Neural cell (in vitro differentiated cells): ENCODE measurements around the gene SMIM21. TPM values are rescaled to one million over a fixed set of nuclear protein-coding genes. Genes with fewer than 3 reads are reported as not detected.

Source experiments
- H2AFZ ChIP-seq: fragments of 200-600, 300-800 bp; sonication (generic), shearing (Covaris generic); 2 replicates; pipeline ENCODE4 v1.6.0; 2014; ENCODE audit warnings: low read depth, mild to moderate bottlenecking, antibody characterized with exemption, low read length, moderate library complexity
- H3F3A ChIP-seq: fragments of 200-600 bp; shearing (Covaris generic); 2 replicates; pipeline ENCODE4 v1.6.1; 2016; ENCODE audit warnings: mild to moderate bottlenecking, moderate library complexity, mixed read lengths, antibody characterized with exemption, low read length; ENCODE audit not compliant: insufficient read depth, poor library complexity, severe bottlenecking
- H3K27ac ChIP-seq: fragments of 200-600, 300-800 bp; sonication (generic), shearing (Covaris generic); 2 replicates; pipeline ENCODE4 v1.5.1; 2014; ENCODE audit warnings: mild to moderate bottlenecking, low read length, moderate library complexity
- H3K27me3 ChIP-seq: fragments of 300-800, 200-600 bp; sonication (generic), shearing (Covaris generic); 2 replicates; pipeline ENCODE4 v1.6.0; 2014; ENCODE audit warnings: mild to moderate bottlenecking, low read depth, low read length, moderate library complexity; ENCODE audit not compliant: insufficient read depth
- H3K36me3 ChIP-seq: fragments of 300-800, 200-600 bp; sonication (generic), shearing (Covaris generic); 2 replicates; pipeline ENCODE4 v1.5.1; 2014; ENCODE audit warnings: mild to moderate bottlenecking, antibody characterized with exemption, low read length, moderate library complexity; ENCODE audit not compliant: insufficient read depth
- H3K4me2 ChIP-seq: fragments of 300-800, 200-600 bp; sonication (generic), shearing (Covaris generic); 2 replicates; pipeline ENCODE4 v1.6.0; 2014; ENCODE audit warnings: mild to moderate bottlenecking, low read length
- H3K4me3 ChIP-seq: fragments of 300-800, 200-600 bp; sonication (generic), shearing (Covaris generic); 2 replicates; pipeline ENCODE4 v1.5.1; 2014; ENCODE audit warnings: mild to moderate bottlenecking, low read length, moderate library complexity
- H3K79me2 ChIP-seq: fragments of 200-600 bp; shearing (Covaris generic); replicated peaks from 2 replicates; pipeline ENCODE4 v1.6.0; 2014; ENCODE audit warnings: mild to moderate bottlenecking, low read length, moderate library complexity; ENCODE audit not compliant: insufficient read depth
- H3K9ac ChIP-seq: fragments of 300-800, 200-600 bp; sonication (generic), shearing (Covaris generic); 2 replicates; pipeline ENCODE4 v1.6.1; 2016; ENCODE audit warnings: mild to moderate bottlenecking, low read length, mixed read lengths
- H3K9me2 ChIP-seq: fragments of 200-600 bp; shearing (Covaris generic); 2 replicates; pipeline ENCODE4 v1.6.1; 2016; ENCODE audit warnings: mild to moderate bottlenecking, low read length, mixed read lengths; ENCODE audit not compliant: insufficient read depth
- H3K9me3 ChIP-seq: fragments of 200-600, 300-800 bp; sonication (generic), shearing (Covaris generic); 2 replicates; pipeline ENCODE4 v1.6.1; 2016; ENCODE audit warnings: mild to moderate bottlenecking, mixed run types, low read length, moderate library complexity, mixed read lengths
- H4K20me1 ChIP-seq: fragments of 200-600 bp; shearing (Covaris generic); 2 replicates; pipeline ENCODE4 v1.6.1; 2016; ENCODE audit warnings: mild to moderate bottlenecking, mixed run types; ENCODE audit not compliant: insufficient read depth
- CTCF ChIP-seq: fragments of 450-650 bp; IDR thresholded peaks from 2 replicates; pipeline ENCODE4 v1.5.1; 2014; ENCODE audit warnings: antibody characterized with exemption, mild to moderate bottlenecking, moderate library complexity; ENCODE audit not compliant: poor library complexity, severe bottlenecking
- EP300 ChIP-seq: fragments of 450-650 bp; conservative IDR thresholded peaks from 2 replicates; pipeline ENCODE4 v1.6.1; 2014; ENCODE audit warnings: antibody characterized with exemption, mild to moderate bottlenecking, moderate library complexity; ENCODE audit not compliant: poor library complexity, severe bottlenecking
- EZH2 ChIP-seq: fragments of 200-600, 300-800 bp; shearing (Covaris generic), sonication (generic); IDR thresholded peaks from 2 replicates; pipeline ENCODE4 v1.6.1; 2014; ENCODE audit warnings: antibody characterized with exemption, low read length, borderline replicate concordance, mild to moderate bottlenecking; ENCODE audit not compliant: insufficient read depth, poor library complexity, severe bottlenecking
- MXI1 ChIP-seq: fragments of 450-650 bp; conservative IDR thresholded peaks from 2 replicates; pipeline ENCODE4 v1.6.1; 2014; ENCODE audit warnings: antibody characterized with exemption, mild to moderate bottlenecking; ENCODE audit not compliant: poor library complexity, severe bottlenecking
- POLR2AphosphoS5 ChIP-seq: IDR thresholded peaks from 2 replicates; pipeline ENCODE4 v1.6.1; 2012
- RAD21 ChIP-seq: fragments of 450-650 bp; conservative IDR thresholded peaks from 2 replicates; pipeline ENCODE4 v1.6.1; 2014; ENCODE audit warnings: antibody characterized with exemption, mild to moderate bottlenecking, moderate library complexity
- SMC3 ChIP-seq: fragments of 450-650 bp; conservative IDR thresholded peaks from 2 replicates; pipeline ENCODE4 v1.6.1; 2014; ENCODE audit warnings: antibody characterized with exemption, mild to moderate bottlenecking, moderate library complexity; ENCODE audit not compliant: poor library complexity
- TAF1 ChIP-seq: IDR thresholded peaks from 2 replicates; pipeline ENCODE4 v1.6.1; 2012; ENCODE audit warnings: low read depth
- polyA plus RNA-seq: library from polyadenylated mRNA; depleted of rRNA; stranded (reverse); fragments of >200 nt; gene quantifications from 2 replicates; pipeline ENCODE4 v1.2.3, GENCODE V29; 2014
- TF ChIP-seq, protein P1 (sequence below): IDR thresholded peaks from 2 replicates; pipeline ENCODE4 v1.6.1; 2012; ENCODE audit warnings: borderline replicate concordance

The SMIM21 gene
- polyA plus RNA-seq, 1 donor from 2014 or later = not detected

GRCh38 chr18:75441896-75442295 lies 14.4 kb upstream of the SMIM21 start:
- no peaks in the 10 kb centered on the region for H3K9me3 ChIP-seq
- no peaks in the 10 kb centered on the region for H4K20me1 ChIP-seq
- no peaks in the 10 kb centered on the region for H3K79me2 ChIP-seq
- H3F3A ChIP-seq = no peaks in the 10 kb centered on the region
- TF ChIP-seq EZH2 (no peak), POLR2AphosphoS5 (no peak), TAF1 (no peak), SMC3 (no peak), RAD21 (no peak), CTCF (no peak), MXI1 (no peak), EP300 (no peak)
- TF ChIP-seq, protein P1, sequence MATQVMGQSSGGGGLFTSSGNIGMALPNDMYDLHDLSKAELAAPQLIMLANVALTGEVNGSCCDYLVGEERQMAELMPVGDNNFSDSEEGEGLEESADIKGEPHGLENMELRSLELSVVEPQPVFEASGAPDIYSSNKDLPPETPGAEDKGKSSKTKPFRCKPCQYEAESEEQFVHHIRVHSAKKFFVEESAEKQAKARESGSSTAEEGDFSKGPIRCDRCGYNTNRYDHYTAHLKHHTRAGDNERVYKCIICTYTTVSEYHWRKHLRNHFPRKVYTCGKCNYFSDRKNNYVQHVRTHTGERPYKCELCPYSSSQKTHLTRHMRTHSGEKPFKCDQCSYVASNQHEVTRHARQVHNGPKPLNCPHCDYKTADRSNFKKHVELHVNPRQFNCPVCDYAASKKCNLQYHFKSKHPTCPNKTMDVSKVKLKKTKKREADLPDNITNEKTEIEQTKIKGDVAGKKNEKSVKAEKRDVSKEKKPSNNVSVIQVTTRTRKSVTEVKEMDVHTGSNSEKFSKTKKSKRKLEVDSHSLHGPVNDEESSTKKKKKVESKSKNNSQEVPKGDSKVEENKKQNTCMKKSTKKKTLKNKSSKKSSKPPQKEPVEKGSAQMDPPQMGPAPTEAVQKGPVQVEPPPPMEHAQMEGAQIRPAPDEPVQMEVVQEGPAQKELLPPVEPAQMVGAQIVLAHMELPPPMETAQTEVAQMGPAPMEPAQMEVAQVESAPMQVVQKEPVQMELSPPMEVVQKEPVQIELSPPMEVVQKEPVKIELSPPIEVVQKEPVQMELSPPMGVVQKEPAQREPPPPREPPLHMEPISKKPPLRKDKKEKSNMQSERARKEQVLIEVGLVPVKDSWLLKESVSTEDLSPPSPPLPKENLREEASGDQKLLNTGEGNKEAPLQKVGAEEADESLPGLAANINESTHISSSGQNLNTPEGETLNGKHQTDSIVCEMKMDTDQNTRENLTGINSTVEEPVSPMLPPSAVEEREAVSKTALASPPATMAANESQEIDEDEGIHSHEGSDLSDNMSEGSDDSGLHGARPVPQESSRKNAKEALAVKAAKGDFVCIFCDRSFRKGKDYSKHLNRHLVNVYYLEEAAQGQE = no peak
- H3K27me3 ChIP-seq = no peaks in the 10 kb centered on the region
- no peak overlapping the region for H3K4me2 ChIP-seq
- no peak overlapping the region for H2AFZ ChIP-seq
- no peak overlapping the region for H3K27ac ChIP-seq
- no peaks in the 10 kb centered on the region for H3K36me3 ChIP-seq
- H3K9ac ChIP-seq = no peak overlapping the region
- no peaks in the 10 kb centered on the region for H3K9me2 ChIP-seq
- no peak overlapping the region for H3K4me3 ChIP-seq

- Histone ChIP-seq H3K9ac (no peak overlapping the region), H4K20me1 (no peaks in the 10 kb centered on the region), H3K9me3 (no peaks in the 10 kb centered on the region), H3K36me3 (no peaks in the 10 kb centered on the region), H2AFZ (no peak overlapping the region), H3K4me3 (no peak overlapping the region), H3K27ac (no peak overlapping the region), H3K9me2 (no peaks in the 10 kb centered on the region), H3K27me3 (no peaks in the 10 kb centered on the region), H3K79me2 (no peaks in the 10 kb centered on the region), H3K4me2 (no peak overlapping the region), H3F3A (no peaks in the 10 kb centered on the region)
- TF ChIP-seq EZH2 (no peak), SMC3 (no peak), TAF1 (no peak), CTCF (no peak), EP300 (no peak)
- TF ChIP-seq, protein P1 = no peak
These were observed 11.8 kb upstream of the SMIM21 start for GRCh38 chr18:75439348-75439747.
